Neutrophil (primary cell): Measurements from ENCODE around the gene MYT1.

Experiments
- H3K27ac ChIP-seq: fragments of 200-600 bp; sonication (generic); 2 replicates; pipeline ENCODE4 v1.5.1; 2016; ENCODE audit warnings: mild to moderate bottlenecking, moderate library complexity
- H3K27me3 ChIP-seq: fragments of 200-600 bp; sonication (generic); 2 replicates; pipeline ENCODE4 v1.6.0; 2016; ENCODE audit warnings: mild to moderate bottlenecking
- H3K36me3 ChIP-seq: fragments of 200-600 bp; sonication (generic); 2 replicates; pipeline ENCODE4 v1.5.1; 2017
- H3K4me1 ChIP-seq, 2 experiments: fragments of 200-600 bp in 1 of 2; sonication (generic) in 1 of 2; 1 replicate in 1 of 2; 2 replicates in 1 of 2; pipeline versions ENCODE4 v1.5.1 to v1.6.1; 2013 to 2016; ENCODE audit warnings: low read depth in 1 of 2, low read length in 1 of 2, mild to moderate bottlenecking in 1 of 2, moderate library complexity in 1 of 2; ENCODE audit not compliant: control insufficient read depth in 1 of 2, insufficient read depth in 1 of 2
- H3K4me3 ChIP-seq, 2 experiments: fragments of 200-600 bp in 1 of 2; sonication (generic) in 1 of 2; 1 replicate in 1 of 2; 2 replicates in 1 of 2; pipeline ENCODE4 v1.5.1; 2013 to 2016; ENCODE audit warnings: low read depth in 1 of 2, low read length in 1 of 2, mild to moderate bottlenecking in 1 of 2, moderate library complexity in 1 of 2
- H3K9me3 ChIP-seq: fragments of 200-600 bp; sonication (generic); 2 replicates; pipeline ENCODE4 v1.5.1; 2016
- TF ChIP-seq, protein P1 (sequence below): fragments of 200-600 bp; sonication (generic); IDR thresholded peaks from 2 replicates; pipeline ENCODE4 v1.5.1; 2016; ENCODE audit warnings: antibody characterized with exemption

The MYT1 gene

GRCh38 chr20:64161356-64162238 is 2.7 kb upstream of the MYT1 start:
- Histone ChIP-seq H3K27ac (no peak overlapping the region), H3K9me3 (no peaks in the 10 kb centered on the region), H3K36me3 (no peaks in the 10 kb centered on the region), H3K4me1 (no peaks in the 10 kb centered on the region), H3K4me3 (no peak overlapping the region), H3K27me3 (peaks cover 67% of the 10 kb centered on the region)
- TF ChIP-seq, protein P1, sequence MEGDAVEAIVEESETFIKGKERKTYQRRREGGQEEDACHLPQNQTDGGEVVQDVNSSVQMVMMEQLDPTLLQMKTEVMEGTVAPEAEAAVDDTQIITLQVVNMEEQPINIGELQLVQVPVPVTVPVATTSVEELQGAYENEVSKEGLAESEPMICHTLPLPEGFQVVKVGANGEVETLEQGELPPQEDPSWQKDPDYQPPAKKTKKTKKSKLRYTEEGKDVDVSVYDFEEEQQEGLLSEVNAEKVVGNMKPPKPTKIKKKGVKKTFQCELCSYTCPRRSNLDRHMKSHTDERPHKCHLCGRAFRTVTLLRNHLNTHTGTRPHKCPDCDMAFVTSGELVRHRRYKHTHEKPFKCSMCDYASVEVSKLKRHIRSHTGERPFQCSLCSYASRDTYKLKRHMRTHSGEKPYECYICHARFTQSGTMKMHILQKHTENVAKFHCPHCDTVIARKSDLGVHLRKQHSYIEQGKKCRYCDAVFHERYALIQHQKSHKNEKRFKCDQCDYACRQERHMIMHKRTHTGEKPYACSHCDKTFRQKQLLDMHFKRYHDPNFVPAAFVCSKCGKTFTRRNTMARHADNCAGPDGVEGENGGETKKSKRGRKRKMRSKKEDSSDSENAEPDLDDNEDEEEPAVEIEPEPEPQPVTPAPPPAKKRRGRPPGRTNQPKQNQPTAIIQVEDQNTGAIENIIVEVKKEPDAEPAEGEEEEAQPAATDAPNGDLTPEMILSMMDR: no peak

DNA sequence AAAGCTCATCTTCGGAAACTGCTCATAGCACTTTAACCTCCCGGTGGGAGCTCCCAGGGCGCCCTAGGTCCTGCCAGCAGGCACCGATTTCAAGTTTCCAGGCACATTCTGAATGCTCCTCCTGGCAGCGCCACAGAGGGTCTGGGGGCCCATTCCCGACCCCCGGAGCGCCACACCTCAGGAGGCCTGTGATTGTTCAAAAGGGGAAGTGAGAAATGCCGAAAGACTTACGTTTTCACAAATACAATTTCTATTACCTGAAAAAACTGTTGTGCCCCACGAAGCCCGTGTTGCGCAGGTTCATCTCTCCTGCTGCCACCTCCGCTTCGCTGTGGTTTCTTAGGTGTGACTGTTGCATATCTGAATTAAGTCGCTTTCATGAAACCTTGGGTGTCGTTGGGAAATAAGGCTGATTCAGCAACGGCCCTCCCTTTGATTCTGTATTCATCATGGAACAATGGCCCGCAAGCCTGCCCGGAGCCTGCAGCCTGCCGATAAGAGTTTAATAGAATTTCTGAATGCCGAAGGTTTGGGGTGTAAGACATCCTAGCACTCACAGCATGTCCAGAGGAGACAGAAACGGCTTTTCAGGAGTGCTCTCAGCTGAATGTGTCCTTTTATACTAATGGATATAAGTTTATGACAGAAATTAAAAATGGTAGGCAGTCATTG is 1.9 kb upstream of the MYT1 start:
- TF ChIP-seq, protein P1: no peak
- H3K27me3 ChIP-seq: peaks cover 69% of the 10 kb centered on the region
- no peaks in the 10 kb centered on the region for H3K9me3 ChIP-seq
- no peak overlapping the region for H3K4me3 ChIP-seq
- H3K36me3 ChIP-seq: no peaks in the 10 kb centered on the region
- no peak overlapping the region for H3K27ac ChIP-seq
- no peaks in the 10 kb centered on the region for H3K4me1 ChIP-seq

GRCh38 chr20:64163776-64164122 is 503 bp upstream of the MYT1 start:
- TF ChIP-seq, protein P1: no peak
- Histone ChIP-seq H3K27me3 (peaks cover 69% of the 10 kb centered on the region), H3K36me3 (no peaks in the 10 kb centered on the region), H3K4me3 (no peak overlapping the region), H3K27ac (no peak overlapping the region), H3K9me3 (no peaks in the 10 kb centered on the region), H3K4me1 (no peaks in the 10 kb centered on the region)

DNA sequence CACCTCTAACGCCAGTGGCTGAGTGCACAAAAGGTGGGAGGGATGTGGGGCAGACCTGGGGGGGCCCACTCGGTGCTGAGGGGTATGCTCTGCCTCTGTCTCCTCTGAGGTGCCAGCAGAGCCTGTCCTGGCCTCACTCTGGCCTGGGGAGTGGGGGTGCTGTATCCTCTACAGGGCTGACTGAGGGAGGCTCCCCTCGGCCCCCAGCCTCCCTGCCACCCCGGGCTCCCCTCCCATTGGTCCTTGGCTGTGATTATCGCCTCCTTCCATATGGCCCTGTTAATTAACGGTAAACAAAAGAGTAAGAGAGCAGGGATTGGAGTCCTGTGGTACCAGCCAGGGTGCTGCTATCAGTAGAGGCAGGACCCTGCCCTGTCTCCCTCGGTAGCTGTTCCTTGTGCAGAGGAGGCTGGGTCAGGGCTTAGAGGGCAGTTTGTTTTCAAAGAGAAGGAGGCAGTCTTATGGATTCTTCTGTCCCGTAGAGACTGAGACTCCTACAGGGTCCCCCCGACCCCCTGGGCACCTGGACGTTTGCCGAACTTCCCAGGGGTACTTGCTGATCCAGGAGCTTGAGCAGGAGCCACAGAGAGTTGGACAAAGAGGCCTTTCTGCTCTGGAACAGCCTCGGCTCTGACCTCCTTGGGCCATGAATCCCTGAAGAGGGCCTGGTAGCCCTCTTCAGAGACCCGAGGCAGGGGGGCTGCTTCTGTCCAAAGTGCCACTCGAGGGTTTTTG is 1.8 kb downstream of the MYT1 start:
- no peak overlapping the region for H3K27ac ChIP-seq
- TF ChIP-seq, protein P1: no peak
- H3K36me3 ChIP-seq: no peaks in the 10 kb centered on the region
- no peak overlapping the region for H3K4me3 ChIP-seq
- no peaks in the 10 kb centered on the region for H3K4me1 ChIP-seq
- peaks cover 48% of the 10 kb centered on the region for H3K27me3 ChIP-seq
- no peaks in the 10 kb centered on the region for H3K9me3 ChIP-seq

- TF ChIP-seq, protein P1: no peak
- Histone ChIP-seq H3K9me3 (no peaks in the 10 kb centered on the region), H3K27ac (no peak overlapping the region), H3K27me3 (peaks cover 39% of the 10 kb centered on the region), H3K4me3 (no peak overlapping the region), H3K4me1 (no peaks in the 10 kb centered on the region), H3K36me3 (no peaks in the 10 kb centered on the region)
Measured at GRCh38 chr20:64166721-64167615, 2.7 kb downstream of the MYT1 start.
